K562 (cell line): ENCODE measurements around the gene PLSCR3. TPM values are rescaled to one million over a fixed set of nuclear protein-coding genes. Genes with fewer than 3 reads are reported as not detected.

Experiments
- ARHGAP35 ChIP-seq: fragments of 450-650 bp; IDR thresholded peaks from 2 replicates; pipeline ENCODE4 v1.6.1; 2018; ENCODE audit not compliant: partially characterized antibody
- ETV6 ChIP-seq, 3 experiments: fragments of 150-350 bp in 1 of 3; sonication (generic) in 1 of 3; formaldehyde crosslinking in 1 of 3; IDR thresholded peaks; 2 replicates each; pipeline versions ENCODE4 v1.6.1 to v1.8.0; 2014 to 2022; ENCODE audit warnings: borderline replicate concordance in 2 of 3, low read depth in 2 of 3, antibody characterized with exemption in 1 of 3, low read length in 1 of 3, mild to moderate bottlenecking in 1 of 3, missing genetic modification reagents in 1 of 3
- FIP1L1 ChIP-seq: fragments of 200-400 bp; formaldehyde crosslinking; IDR thresholded peaks from 2 replicates; pipeline ENCODE4 v1.6.1; 2018; ENCODE audit warnings: mild to moderate bottlenecking, low read depth, low read length; ENCODE audit not compliant: poor library complexity, severe bottlenecking
- FOXK2 ChIP-seq, 2 experiments: fragments of 450-650 bp; IDR thresholded peaks in 1 of 2; conservative IDR thresholded peaks in 1 of 2; 2 replicates each; pipeline ENCODE4 v1.6.1; 2016; ENCODE audit warnings: low read depth in 2 of 2, mild to moderate bottlenecking in 1 of 2
- HNRNPH1 ChIP-seq: fragments of 200-400 bp; formaldehyde crosslinking; optimal IDR thresholded peaks from 2 replicates; pipeline ENCODE3; 2017; ENCODE audit warnings: low read depth, mild to moderate bottlenecking, low read length, moderate library complexity
- NR1H2 ChIP-seq: sonication (generic); formaldehyde crosslinking; IDR thresholded peaks from 2 replicates; pipeline ENCODE4 v1.4.0; 2020; ENCODE audit warnings: mild to moderate bottlenecking, missing genetic modification reagents
- PHF20 ChIP-seq: fragments of 450-650 bp; IDR thresholded peaks from 2 replicates; pipeline ENCODE4 v1.6.1; 2018; ENCODE audit not compliant: partially characterized antibody
- POU5F1 ChIP-seq: fragments of 150-350 bp; IDR thresholded peaks from 2 replicates; pipeline ENCODE4 v1.6.1; 2014; ENCODE audit warnings: borderline replicate concordance, low read length, low read depth, mild to moderate bottlenecking; ENCODE audit not compliant: partially characterized antibody
- RBFOX2 ChIP-seq: fragments of 200-400 bp; formaldehyde crosslinking; IDR thresholded peaks from 2 replicates; pipeline ENCODE4 v1.6.1; 2017; ENCODE audit warnings: low read depth, mild to moderate bottlenecking, low read length, moderate library complexity
- RBM39 ChIP-seq: fragments of 200-400 bp; formaldehyde crosslinking; optimal IDR thresholded peaks from 2 replicates; pipeline ENCODE3; 2018; ENCODE audit warnings: low read depth, low read length
- SIRT6 ChIP-seq: IDR thresholded peaks from one replicate; pipeline ENCODE4 v1.6.1; 2012; ENCODE audit warnings: low read depth, mild to moderate bottlenecking, control low read depth, inconsistent platforms, low read length, moderate library complexity
- SP1 ChIP-seq: sonication (generic); formaldehyde crosslinking; IDR thresholded peaks from 2 replicates; pipeline ENCODE4 v1.8.1; 2022; ENCODE audit warnings: mild to moderate bottlenecking, missing genetic modification reagents
- YY1 ChIP-seq, 3 experiments: IDR thresholded peaks; 2 replicates each; pipeline ENCODE4 v1.6.1; 2011; ENCODE audit warnings: low read length in 2 of 3, mild to moderate bottlenecking in 2 of 3, moderate library complexity in 2 of 3, borderline replicate concordance in 1 of 3, control low read depth in 1 of 3, low read depth in 1 of 3; ENCODE audit not compliant: insufficient read depth in 3 of 3, insufficient replicate concordance in 2 of 3, control insufficient read depth in 1 of 3, insufficient read length in 1 of 3; ENCODE audit errors: extremely low read depth in 1 of 3
- ZC3H4 ChIP-seq: sonication (generic); formaldehyde crosslinking; IDR thresholded peaks from 2 replicates; pipeline ENCODE4 v1.9.0; 2021; ENCODE audit warnings: missing genetic modification reagents, borderline replicate concordance
- ZNF184 ChIP-seq: sonication (generic); formaldehyde crosslinking; IDR thresholded peaks from 2 replicates; pipeline ENCODE4 v1.5.0; 2020; ENCODE audit warnings: missing genetic modification reagents
- ZNF551 ChIP-seq: fragments of 250-450 bp; sonication (Bioruptor Pico); IDR thresholded peaks from 2 replicates; pipeline ENCODE4 v1.5.0; 2021; ENCODE audit warnings: mild to moderate bottlenecking, moderate library complexity
- ZNF589 ChIP-seq: fragments of 200-800 bp; sonication (Bioruptor generic); IDR thresholded peaks from 2 replicates; pipeline ENCODE4 v1.6.1; 2016; ENCODE audit warnings: low read depth, missing genetic modification characterization, missing compliant biosample characterization
- polyA plus RNA-seq, 8 experiments: library from polyadenylated mRNA; depleted of rRNA in 4 of 8; stranded (reverse) in 5 of 8; unstranded in 3 of 8; fragments of >200 nt; fragmentation: Nextera tagmentation in 2 of 8; fragmentation: Illumina TruSeq in 1 of 8; extraction: Ambion mirVana in 2 of 8; extraction: Trizol in 1 of 8; gene quantifications; 2 replicates each; pipeline versions ENCODE4 v1.2.1 to v1.2.3, GENCODE V29; 2011 to 2014; ENCODE audit warnings: inconsistent platforms in 1 of 8, missing spikeins in 1 of 8
- total RNA-seq, 7 experiments: library from RNA; depleted of rRNA in 6 of 7; stranded (reverse); fragments of >200 nt in 6 of 7; fragmentation: Illumina TruSeq in 2 of 7; extraction: Trizol in 2 of 7; gene quantifications; 2 replicates each; pipeline versions ENCODE4 v1.2.1 to v1.2.3, GENCODE V29; 2011 to 2021; ENCODE audit warnings: low replicate concordance in 1 of 7
- TF ChIP-seq, protein P1 (sequence below): conservative IDR thresholded peaks from 2 replicates; pipeline ENCODE4 v1.6.1; 2011; ENCODE audit warnings: low read depth, mild to moderate bottlenecking, low read length; ENCODE audit not compliant: control insufficient read depth
- TF ChIP-seq, protein P2 (sequence below): fragments of 450-650 bp; IDR thresholded peaks from 2 replicates; pipeline ENCODE4 v1.6.1; 2016; ENCODE audit warnings: mild to moderate bottlenecking
- TF ChIP-seq, protein P3 (sequence below): sonication (generic); formaldehyde crosslinking; IDR thresholded peaks from 2 replicates; pipeline ENCODE4 v1.8.0; 2022; ENCODE audit warnings: missing genetic modification reagents, mild to moderate bottlenecking, borderline replicate concordance
- TF ChIP-seq, protein P4 (sequence below), 2 experiments: fragments of 250-450 bp in 1 of 2; fragments of 450-650 bp in 1 of 2; sonication (Bioruptor Pico) in 1 of 2; IDR thresholded peaks; 2 replicates each; pipeline versions ENCODE4 v1.6.1 to v1.8.0; 2016 to 2021; ENCODE audit warnings: mild to moderate bottlenecking in 2 of 2, moderate library complexity in 2 of 2, missing compliant biosample characterization in 1 of 2, missing genetic modification characterization in 1 of 2

PLSCR3 gene
- total and polyA plus RNA-seq, 9 of the 15 experiments (the other 6 are each of a cell fraction or from before 2014, with no cell fraction given) = 3.2 to 16.8 (median 4.5) TPM

DNA sequence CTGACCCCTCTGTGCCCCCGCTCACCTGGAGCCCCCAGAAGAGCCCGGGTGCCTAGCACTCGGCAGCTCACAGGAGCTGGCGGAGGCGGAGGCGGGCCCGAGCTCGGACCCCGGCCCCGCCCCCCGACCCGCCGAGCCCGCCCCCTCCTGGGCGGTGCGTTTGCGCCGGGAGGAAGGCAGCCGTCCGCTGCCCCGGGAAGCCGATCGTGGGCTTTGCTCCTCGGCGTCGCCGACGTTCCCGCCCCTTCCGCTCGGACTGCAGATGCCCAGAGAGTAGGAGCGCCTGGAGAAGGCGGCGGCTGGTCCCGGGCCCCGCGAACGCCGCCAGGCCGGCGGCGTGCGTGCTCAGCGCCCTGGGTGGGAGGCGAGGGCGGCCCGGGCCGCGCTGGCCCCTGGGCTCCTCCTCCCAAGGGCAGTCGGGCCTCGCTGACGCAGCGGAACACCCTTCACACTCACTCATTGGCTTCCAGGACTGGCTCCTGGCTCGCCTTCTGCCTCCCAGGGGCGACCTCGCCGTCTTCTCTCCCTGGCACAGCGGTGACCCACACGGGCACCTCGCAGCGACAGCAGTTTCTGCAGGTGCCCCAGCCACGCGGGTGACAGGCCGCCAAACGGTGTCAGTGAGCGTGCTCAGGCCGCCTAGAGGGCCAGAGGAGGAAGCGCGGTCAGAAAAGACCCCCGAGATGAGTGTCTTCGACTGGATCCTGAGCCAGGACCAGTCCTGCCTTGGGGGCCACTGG is at the start of gene PLSCR3 (continued):
- TF ChIP-seq NR1H2 (CRISPR knock-in tag) (no peak), ZC3H4 (CRISPR knock-in tag) (no peak), ETV6 (IDR thresholded peaks at IDR 0.05; ENCODE audit: borderline replicate concordance in 1 of 2, low read depth in 2 of 2, low read length in 1 of 2) (no peak), ETV6 (CRISPR knock-in tag; IDR thresholded peaks at IDR 0.05; ENCODE audit: borderline replicate concordance) (no peak), RBFOX2 (peak; percentile 81), RBM39 (no peak), ZNF589 (no peak), FOXK2 (conservative IDR thresholded peaks at IDR 0.05 in 1 of 2, IDR thresholded peaks at IDR 0.05 in 1 of 2; ENCODE audit: low read depth in 2 of 2) (no peak), PHF20 (no peak), ZNF551 (CRISPR knock-in tag) (no peak), SIRT6 (no peak), FIP1L1 (no peak), SP1 (no peak; the same call in 1 of the 2 replicates), POU5F1 (no peak), HNRNPH1 (no peak), ZNF184 (no peak), YY1 (IDR thresholded peaks at IDR 0.05; ENCODE audit: borderline replicate concordance in 1 of 3, control insufficient read depth in 1 of 3, extremely low read depth in 1 of 3, insufficient read depth in 3 of 3, insufficient read length in 1 of 3, insufficient replicate concordance in 2 of 3, low read depth in 1 of 3, low read length in 2 of 3) (peak in 1 of 3 experiments; percentile 4), ARHGAP35 (no peak)
- TF ChIP-seq, protein P1, sequence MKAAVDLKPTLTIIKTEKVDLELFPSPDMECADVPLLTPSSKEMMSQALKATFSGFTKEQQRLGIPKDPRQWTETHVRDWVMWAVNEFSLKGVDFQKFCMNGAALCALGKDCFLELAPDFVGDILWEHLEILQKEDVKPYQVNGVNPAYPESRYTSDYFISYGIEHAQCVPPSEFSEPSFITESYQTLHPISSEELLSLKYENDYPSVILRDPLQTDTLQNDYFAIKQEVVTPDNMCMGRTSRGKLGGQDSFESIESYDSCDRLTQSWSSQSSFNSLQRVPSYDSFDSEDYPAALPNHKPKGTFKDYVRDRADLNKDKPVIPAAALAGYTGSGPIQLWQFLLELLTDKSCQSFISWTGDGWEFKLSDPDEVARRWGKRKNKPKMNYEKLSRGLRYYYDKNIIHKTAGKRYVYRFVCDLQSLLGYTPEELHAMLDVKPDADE = no peak; the same call in 1 of the 2 replicates
- TF ChIP-seq, protein P2, sequence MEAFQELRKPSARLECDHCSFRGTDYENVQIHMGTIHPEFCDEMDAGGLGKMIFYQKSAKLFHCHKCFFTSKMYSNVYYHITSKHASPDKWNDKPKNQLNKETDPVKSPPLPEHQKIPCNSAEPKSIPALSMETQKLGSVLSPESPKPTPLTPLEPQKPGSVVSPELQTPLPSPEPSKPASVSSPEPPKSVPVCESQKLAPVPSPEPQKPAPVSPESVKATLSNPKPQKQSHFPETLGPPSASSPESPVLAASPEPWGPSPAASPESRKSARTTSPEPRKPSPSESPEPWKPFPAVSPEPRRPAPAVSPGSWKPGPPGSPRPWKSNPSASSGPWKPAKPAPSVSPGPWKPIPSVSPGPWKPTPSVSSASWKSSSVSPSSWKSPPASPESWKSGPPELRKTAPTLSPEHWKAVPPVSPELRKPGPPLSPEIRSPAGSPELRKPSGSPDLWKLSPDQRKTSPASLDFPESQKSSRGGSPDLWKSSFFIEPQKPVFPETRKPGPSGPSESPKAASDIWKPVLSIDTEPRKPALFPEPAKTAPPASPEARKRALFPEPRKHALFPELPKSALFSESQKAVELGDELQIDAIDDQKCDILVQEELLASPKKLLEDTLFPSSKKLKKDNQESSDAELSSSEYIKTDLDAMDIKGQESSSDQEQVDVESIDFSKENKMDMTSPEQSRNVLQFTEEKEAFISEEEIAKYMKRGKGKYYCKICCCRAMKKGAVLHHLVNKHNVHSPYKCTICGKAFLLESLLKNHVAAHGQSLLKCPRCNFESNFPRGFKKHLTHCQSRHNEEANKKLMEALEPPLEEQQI = no peak
- TF ChIP-seq, protein P3, sequence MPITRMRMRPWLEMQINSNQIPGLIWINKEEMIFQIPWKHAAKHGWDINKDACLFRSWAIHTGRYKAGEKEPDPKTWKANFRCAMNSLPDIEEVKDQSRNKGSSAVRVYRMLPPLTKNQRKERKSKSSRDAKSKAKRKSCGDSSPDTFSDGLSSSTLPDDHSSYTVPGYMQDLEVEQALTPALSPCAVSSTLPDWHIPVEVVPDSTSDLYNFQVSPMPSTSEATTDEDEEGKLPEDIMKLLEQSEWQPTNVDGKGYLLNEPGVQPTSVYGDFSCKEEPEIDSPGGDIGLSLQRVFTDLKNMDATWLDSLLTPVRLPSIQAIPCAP (CRISPR knock-in tag) = no peak
- TF ChIP-seq, protein P4, sequence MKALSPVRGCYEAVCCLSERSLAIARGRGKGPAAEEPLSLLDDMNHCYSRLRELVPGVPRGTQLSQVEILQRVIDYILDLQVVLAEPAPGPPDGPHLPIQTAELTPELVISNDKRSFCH (CRISPR knock-in tag; IDR thresholded peaks at IDR 0.05) = no peak
- TF ChIP-seq, protein P4 (tag; IDR thresholded peaks at IDR 0.05) = peak; percentile 74
